Measurements from ENCODE around the gene MADD.

The MADD gene

DNA sequence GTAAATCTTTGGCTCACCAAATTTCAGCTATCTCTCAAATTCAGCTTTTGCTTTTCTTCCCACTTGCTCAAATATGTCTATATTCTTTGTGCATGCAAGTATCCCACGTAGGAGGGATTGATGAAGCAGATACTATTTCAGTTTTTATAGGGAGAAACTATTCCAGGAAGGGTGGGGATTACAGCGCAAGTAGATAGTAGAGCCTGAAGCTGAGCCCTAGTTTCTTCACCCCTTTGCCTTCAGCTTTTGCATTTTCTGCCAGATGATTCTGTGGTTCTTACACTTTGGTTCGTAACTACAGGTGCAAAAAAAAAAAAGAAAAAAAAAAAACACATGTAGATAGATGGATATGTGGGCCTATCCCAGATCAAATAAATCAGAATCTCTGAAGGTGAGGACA lies 18.2 kb upstream of the MADD start:
- no peak for DNase-seq (ENCODE audit: low read depth in 2 of 2)

DNA sequence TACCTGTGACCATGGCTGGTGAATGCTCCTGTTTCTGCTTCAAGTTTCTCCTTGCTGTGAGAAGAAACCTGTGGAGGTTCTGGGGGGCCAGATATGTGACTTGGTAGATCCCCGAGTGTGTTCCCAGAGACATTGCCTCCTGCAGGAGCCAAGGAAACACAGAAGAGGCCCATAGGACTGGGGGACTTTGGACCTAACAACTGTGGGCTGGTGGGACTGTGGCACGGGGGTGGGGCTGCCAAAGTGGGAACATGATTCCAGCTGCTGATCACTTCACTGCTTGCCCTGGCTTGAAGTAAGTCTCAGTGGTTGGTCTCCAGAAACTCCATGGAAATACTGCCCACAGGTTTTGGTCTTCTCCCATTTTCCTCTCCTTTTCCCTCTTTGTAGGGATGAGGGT lies 16.3 kb upstream of the MADD start:
- DNase-seq (ENCODE audit: low read depth in 2 of 2), result no peak

DNA sequence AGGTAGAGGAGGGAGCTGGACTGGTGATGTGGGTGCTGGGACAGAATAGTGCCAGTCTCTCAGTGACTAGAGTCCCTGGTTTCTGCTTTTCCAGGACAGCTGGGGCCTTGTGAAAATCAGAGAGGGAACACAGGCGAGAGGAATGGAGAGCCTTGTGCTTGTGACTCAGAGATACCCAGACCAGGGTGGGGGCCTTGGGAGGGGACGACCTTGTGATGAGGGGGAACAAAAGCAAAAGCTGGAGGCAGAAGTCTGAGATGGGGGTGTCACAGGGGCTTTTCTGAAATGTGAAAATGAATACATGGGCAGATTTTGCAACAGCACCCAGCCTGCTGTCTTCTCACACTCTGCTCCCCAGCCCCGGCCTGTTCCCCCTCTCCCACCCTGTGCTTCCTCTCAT lies 15.5 kb upstream of the MADD start:
- no peak for DNase-seq (ENCODE audit: low read depth in 2 of 2)

DNA sequence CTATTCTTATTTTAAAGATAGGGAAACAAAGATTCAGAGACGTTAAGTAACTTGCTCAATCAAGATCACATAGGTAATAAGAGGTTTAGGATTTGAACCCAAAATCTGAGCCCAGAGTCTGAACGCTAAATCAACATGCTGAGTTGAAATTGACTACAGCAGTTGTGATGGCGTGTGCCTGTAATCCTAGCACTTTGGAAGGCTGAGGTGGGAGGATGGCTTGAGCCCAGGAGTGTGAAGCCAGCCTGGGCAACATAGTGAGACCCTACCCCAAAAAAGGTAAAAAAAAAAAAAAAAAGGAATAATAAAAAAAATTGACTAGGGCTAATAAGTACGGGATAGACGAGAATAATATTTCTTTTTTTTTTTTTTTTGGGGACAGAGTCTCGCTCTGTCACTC lies 13.6 kb upstream of the MADD start:
- DNase-seq (ENCODE audit: low read depth in 2 of 2), result no peak

DNA sequence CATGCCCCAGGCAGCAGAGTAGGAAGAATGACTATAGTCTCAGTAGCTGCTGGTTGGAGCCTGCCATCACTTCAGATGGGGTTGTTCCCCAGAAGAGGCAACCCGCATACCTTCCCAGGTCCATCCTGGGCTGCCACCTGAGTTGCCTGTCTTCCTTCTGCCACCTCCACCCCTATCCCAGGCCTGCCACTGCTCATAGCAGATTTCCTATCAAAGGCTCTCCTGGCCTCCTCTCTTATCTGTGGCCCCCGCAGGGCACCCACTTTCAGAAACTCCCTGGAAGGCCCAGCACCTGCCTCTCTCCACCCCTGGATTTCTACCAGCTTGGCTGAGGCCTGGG lies 12.8 kb upstream of the MADD start:
- DNase-seq (ENCODE audit: low read depth in 2 of 2), result no peak

DNA sequence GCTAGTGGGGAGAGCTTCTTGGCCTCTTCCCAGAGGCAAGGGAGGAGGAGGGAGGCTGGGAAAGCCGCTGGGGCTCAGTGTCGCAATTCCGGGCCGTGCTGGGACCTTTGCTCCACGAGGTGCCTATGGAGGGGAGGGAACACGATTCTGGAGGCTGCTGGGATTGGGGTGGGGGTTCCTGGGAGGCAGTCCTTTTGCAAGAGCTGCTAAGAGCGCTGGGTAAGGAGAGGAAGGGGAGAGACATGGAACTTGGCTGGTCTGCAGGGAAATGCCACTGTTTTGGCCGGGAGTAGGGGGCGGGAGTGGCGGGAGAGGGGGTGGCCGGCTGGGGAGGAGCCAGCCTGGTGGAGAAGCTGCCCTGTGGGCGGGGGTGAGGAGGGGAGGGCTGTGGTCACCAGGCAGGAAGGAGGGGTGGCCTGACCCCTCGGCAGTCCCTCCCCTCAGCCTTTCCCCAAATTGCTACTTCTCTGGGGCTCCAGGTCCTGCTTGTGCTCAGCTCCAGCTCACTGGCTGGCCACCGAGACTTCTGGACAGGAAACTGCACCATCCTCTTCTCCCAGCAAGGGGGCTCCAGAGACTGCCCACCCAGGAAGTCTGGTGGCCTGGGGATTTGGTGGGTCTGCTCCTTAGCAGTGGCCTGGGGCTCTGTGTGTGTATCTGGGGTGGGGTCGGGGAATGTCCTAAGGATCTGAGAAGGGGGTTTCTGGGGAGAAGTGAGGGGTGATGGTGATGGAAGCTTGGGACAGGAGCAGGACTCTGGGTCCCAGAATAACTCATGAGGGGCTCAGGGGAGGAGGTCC lies 12.2 kb upstream of the MADD start, which contains the start of gene NR1H3:
NR1H3 (plus strand) TSS at position 480 of the 800 bp plus-strand sequence. CDS start 1,221 bp downstream, outside the sequence.
- DNase-seq (ENCODE audit: low read depth in 2 of 2), result no peak

DNA sequence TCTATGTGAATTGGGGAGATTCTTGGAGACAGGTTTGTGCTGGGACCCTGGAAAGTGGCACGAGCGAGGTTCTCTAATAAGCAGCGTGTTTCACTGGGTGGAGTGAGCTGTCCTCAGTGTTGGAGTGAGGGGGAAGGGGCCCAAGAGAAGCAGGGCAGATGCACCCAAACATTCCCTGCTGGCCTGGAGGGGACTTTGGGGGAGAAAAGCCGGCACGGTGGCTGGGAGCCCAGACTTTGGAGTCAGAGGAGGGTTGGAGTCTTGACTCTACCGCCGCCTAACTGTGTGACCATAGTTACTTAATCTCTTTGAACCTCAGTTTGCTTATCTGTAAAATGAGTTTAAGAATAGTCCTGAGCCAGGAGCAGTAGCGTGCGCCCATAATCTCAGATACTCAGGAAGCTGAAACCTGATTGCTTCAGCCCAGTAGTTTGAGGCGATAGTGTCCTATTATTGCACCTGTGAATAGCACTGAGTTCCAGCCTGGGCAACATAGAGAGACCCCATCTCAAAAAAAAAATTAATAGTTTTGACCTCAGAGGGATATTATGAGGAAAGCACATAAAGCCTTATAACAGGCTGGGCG lies 11.5 kb upstream of the MADD start:
- DNase-seq (ENCODE audit: low read depth in 2 of 2), result no peak

DNA sequence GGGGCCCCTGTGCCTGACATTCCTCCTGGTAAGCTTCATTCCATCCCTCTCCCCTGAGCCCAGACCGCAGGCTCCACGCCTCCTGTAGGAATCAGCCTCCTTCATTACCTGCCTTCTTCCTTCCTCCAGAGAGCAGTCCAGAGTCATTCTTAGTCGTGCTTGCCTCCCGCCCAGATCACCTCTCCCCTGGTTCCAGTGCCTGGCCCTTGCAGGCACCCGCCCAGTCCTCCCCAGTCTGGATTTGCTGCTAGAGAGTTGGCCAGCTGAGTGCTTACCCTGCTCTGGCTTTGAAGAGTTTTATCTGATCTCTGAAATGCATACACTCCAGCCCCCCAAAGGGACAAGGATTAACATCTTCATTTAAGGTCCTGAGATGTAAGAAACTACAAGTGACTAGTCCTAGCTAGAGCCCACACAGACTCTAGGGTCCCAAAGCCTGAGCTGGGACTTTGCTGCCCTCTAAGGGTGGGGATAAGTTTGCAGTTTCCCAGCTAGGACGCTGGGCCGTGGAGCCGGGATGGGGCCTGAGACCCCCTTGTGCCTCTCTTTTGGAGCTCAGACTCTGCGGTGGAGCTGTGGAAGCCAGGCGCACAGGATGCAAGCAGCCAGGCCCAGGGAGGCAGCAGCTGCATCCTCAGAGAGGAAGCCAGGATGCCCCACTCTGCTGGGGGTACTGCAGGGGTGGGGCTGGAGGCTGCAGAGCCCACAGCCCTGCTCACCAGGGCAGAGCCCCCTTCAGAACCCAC lies 10.5 kb upstream of the MADD start:
- DNase-seq (ENCODE audit: low read depth in 2 of 2), result no peak

DNA sequence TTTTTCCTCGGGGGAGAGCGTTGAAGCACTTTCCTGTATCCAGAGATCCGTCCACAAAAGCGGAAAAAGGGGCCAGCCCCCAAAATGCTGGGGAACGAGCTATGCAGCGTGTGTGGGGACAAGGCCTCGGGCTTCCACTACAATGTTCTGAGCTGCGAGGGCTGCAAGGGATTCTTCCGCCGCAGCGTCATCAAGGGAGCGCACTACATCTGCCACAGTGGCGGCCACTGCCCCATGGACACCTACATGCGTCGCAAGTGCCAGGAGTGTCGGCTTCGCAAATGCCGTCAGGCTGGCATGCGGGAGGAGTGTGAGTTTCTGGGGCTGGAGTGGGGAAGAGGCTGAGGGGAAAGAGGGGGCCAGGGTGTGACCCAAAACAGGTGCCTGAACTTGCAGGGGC lies 9.6 kb upstream of the MADD start:
- DNase-seq (ENCODE audit: low read depth in 2 of 2), result no peak

DNA sequence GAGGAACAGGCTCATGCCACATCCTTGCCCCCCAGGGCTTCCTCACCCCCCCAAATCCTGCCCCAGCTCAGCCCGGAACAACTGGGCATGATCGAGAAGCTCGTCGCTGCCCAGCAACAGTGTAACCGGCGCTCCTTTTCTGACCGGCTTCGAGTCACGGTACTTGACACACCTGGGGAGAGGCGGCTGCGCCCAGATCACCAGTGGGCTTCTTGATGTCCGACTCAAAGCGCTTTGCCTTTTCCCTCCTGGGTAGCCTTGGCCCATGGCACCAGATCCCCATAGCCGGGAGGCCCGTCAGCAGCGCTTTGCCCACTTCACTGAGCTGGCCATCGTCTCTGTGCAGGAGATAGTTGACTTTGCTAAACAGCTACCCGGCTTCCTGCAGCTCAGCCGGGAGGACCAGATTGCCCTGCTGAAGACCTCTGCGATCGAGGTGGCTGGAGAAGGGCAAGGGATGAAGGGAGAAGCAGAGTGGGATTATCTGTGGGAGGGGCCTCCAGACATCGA lies 8.6 kb upstream of the MADD start:
- DNase-seq (ENCODE audit: low read depth in 2 of 2), result no peak

DNA sequence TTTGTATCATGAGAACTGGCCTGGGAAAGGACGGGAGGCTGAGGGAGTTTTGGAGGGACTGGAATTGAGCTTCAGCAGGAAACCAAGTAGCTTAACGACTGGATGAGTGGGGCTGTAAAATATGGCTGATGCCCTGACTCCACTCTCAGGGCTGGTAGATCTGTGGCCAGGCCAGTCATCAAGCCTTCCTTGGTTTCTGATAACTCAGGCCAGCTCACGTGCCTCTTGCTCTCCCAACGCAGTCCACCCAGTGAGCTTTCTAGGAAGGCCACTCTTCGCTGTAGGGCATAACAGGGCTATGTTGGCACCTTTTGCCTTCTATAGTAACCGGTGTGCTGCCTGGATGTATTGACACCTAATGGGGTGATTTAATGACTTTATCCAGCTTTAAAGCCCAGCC lies 5.8 kb upstream of the MADD start:
- no peak for DNase-seq (ENCODE audit: low read depth in 2 of 2)

DNA sequence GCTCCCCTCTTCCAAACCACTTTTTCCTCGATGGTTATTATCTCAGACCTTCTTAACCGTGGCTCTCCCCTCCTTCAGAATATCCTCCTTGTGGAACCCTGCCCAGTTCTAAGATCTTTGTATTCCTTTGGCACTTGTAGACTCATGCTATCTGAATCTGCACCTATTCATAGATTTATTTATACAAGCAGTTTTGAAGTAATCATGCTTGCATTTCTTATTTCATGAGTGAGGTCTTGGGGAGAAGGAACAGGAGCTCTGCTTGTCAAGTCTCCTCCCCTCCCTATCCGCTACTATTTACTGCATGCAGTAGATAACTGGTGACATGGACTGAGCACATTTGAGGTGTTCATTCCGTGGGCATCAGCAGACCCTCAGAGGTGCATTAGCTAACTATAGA lies 5.4 kb upstream of the MADD start:
- no peak for DNase-seq (ENCODE audit: low read depth in 2 of 2)

DNA sequence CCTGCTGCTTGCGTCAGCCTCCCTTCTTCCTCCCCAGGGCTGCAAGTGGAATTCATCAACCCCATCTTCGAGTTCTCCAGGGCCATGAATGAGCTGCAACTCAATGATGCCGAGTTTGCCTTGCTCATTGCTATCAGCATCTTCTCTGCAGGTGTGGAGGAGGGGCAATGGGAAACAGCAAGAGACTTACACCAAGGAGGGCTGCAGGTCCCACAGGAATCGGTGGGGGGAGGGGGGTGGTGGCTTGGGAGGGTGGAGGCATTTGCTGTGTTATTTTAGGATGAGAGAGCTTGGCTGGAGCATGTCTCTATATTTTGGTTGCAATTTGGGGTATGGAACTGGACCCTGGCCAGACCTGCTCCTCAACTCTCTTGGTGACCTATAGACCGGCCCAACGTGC lies 2.1 kb upstream of the MADD start:
- DNase-seq (ENCODE audit: low read depth in 2 of 2), result no peak

DNA sequence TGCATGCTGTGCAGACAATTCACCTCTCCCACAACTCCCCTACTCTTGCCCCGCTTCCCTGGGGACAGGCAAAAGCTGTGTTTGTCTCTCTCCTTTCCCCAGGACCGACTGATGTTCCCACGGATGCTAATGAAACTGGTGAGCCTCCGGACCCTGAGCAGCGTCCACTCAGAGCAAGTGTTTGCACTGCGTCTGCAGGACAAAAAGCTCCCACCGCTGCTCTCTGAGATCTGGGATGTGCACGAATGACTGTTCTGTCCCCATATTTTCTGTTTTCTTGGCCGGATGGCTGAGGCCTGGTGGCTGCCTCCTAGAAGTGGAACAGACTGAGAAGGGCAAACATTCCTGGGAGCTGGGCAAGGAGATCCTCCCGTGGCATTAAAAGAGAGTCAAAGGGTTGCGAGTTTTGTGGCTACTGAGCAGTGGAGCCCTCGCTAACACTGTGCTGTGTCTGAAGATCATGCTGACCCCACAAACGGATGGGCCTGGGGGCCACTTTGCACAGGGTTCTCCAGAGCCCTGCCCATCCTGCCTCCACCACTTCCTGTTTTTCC lies 1.4 kb upstream of the MADD start:
- no peak for DNase-seq (ENCODE audit: low read depth in 2 of 2)

DNA sequence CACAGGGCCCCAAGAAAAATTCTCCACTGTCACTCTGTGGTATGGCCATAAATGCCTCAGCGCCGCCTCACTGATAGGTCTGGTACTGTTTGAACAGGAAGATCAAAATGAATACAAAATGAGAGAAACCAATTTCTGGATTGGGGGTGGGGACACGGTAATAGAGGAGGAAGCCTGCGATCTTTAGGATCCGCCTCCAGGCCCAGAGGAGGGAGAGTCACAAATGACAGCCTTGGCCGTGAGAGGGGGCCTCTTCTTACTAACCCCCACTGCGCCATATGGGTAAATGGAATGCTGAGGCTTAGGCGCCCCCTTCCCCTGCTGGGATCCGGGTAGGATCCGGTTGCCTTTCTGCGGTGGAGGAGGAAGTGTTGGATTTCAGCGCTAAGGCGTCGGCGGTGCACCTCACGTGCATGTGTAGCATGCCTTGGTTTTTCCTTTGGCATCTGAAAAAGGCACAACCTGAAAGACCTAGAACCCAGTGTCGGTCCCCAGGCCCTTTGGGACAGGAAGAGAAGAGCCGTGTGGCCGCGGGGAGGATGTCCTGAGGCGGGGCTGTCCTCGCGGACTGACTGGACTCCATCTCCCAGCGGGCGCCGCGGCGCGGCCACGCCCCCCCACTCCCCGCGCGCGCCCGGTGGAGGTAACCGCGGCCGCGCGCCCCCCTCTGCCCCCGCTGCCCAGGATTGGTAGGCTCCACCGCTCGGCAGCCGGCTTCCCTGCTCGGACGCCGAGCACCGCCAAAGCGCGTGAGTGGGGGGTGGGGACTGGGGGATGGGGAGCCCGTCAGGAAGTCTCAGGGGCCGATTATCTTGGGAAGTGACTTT lies 718 bp upstream of the MADD start:
- DNase-seq (ENCODE audit: low read depth in 2 of 2), result peak; percentile 58 to 61

DNA sequence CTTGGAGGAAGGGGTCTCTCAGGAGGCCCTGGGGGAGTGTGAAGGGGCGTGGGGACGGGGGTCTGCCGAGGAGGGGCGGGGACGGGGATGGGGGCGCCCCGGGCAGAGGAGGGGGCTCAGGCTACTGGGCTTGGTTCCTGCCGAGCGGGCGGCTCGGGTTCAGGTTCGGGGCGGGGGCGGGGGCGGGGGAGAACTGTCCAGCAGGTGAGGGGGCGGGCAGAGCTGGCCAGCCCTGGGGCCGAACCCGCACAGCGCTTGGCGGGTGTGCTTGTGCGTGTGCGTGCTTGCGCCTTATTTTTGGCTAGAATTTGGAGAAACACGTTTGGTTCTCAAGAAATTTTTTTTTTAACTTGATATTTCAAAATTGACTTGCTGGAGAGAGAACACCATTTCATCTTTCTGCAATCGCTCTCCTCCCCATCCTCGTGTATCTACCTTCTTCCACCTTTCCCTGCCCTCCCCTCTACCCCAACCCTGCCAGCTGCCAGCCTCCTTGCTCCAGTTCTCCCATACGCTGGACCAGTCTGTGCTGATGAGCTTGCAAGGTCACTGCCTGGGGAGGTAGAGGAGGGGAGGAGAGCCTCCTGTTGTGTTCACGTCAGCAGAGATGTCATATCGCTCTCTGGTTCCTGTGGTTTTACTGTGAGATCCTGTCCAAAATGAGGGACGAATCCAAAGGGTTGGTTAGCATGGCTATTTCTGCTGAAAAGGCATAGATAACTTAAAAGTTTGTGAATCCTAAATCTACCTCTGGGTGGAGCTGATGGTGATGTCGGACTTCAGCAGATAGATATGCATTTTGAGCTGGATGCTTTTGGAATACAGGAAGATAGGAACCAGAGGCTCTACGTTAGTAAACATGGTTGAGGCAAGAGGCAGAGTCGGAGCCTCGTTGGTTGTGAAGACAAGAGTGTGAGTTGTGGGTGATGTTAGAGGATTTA lies 668 bp downstream of the MADD start:
- DNase-seq (ENCODE audit: low read depth in 2 of 2), result no peak

DNA sequence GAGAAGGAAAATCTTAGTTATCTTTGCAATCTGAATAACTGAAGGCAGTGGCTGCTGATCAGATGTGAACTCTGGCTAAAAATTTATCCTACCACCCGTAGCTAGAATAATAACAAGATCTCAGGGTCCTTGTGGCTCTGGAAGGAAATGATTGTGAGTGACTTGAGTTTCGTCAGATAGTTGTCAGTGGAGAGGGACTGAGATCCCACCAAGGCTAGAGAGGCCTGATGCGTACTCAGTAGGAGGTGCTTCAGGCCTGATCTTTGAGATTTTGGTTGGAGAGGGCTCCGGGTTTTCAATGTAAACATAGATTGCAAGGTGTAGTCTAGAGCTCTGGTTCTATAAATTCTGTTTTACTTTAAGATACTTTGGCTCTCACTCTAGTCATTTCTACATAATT lies 1.4 kb downstream of the MADD start:
- DNase-seq (ENCODE audit: low read depth in 2 of 2), result no peak

DNA sequence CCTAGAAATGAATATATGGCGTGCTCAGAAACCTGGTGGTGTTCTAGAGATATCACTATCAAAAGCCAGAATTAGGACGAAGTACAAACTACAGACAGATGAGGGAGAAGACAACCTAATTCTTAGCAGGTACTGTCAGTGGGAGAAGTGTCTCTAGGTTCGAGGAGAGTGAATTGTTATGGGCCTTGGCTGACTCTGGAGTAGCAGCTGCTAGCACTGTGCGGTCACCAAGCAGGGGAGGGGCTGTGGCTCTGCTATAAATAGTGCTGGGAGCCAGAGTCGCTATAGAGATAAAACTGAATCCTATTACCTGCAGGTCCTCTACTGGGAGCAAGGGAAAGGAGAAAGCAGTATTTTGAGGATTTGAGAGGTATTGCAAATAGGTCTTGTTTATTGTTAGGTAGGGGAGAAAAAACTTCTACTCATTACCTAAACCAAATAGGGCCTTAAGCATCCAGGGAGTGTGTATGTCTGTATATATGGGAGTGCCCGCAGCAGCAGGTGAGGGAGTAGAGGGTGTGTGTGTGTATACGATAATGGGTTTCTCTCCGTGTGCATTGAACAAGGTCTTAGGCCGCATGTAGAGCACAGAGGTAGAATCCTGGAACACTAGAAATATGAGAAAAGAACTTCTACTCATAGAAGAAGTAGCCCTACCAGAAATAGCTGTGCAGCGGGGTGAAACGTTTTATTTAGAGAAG lies 2.2 kb downstream of the MADD start:
- no peak for DNase-seq (ENCODE audit: low read depth in 2 of 2)

DNA sequence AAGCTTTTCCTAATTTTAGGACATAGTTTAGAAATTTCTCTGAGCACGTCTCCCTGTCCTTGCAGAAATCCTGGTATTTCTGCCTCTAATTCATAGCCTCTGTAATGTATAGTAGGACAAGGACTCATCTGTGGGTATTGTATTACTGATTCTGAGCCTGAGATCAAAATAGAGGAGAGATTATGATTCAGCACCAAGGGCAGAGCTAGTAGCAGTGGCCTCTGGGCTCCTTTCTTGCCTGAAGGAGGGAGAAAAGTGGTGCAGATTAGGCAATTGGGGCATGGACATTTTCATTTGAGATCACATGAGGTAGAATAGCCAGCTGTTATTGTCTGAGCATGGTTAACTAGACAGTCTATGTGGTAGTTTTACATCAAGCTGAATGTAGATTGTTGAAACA lies 2.8 kb downstream of the MADD start:
- DNase-seq (ENCODE audit: low read depth in 2 of 2), result no peak
